PC-9 (cell line): ENCODE measurements around the gene SLC35D1. TPM values are rescaled to one million over a fixed set of nuclear protein-coding genes. Genes with fewer than 3 reads are reported as not detected.

Source experiments
- BruUV-seq: library from RNA; stranded (reverse); fragments of 400-500 nt; replicated peaks from 2 replicates; lab custom pipeline; 2021; lab: Mats Ljungman, UMichigan
- CTCF ChIA-PET: fragments of 300-600 bp; sonication (Branson Sonifier 250); formaldehyde crosslinking; loops from one replicate; lab custom pipeline; 2022; ENCODE audit warnings: antibody characterized with exemption; lab: Charles Lee
- POLR2A ChIA-PET: fragments of 300-600 bp; sonication (Branson Sonifier 250); formaldehyde crosslinking; loops from one replicate; lab custom pipeline; 2022; ENCODE audit warnings: antibody characterized with exemption; ENCODE audit not compliant: unreplicated experiment; lab: Charles Lee
- DNase-seq, 2 experiments: peaks; one replicate each; pipeline versions ENCODE4 v3.0.0 to v3.0.0-alpha.2; 2015 to 2022; ENCODE audit warnings: mixed read lengths in 1 of 2
- H2AFZ ChIP-seq: fragments of 200-600 bp; sonication (generic); 2 replicates; pipeline ENCODE4 v1.8.1; 2017; ENCODE audit warnings: antibody characterized with exemption
- H3F3A ChIP-seq: fragments of 200-600 bp; sonication (generic); 2 replicates; pipeline ENCODE4 v1.8.1; 2017; ENCODE audit warnings: antibody characterized with exemption, mild to moderate bottlenecking, low read depth; ENCODE audit not compliant: insufficient read depth
- H3K27ac ChIP-seq: fragments of 200-600 bp; sonication (generic); 2 replicates; pipeline ENCODE4 v1.6.1; 2016; ENCODE audit warnings: mixed run types
- H3K27me3 ChIP-seq: fragments of 200-600 bp; sonication (generic); 2 replicates; pipeline ENCODE4 v1.6.1; 2016; ENCODE audit warnings: low read depth, mixed run types; ENCODE audit not compliant: insufficient read depth
- H3K36me3 ChIP-seq: fragments of 200-600 bp; sonication (generic); 2 replicates; pipeline ENCODE4 v1.6.1; 2016; ENCODE audit warnings: low read depth, mixed run types
- H3K4me1 ChIP-seq: fragments of 200-600 bp; sonication (generic); replicated peaks from 2 replicates; pipeline ENCODE4 v1.6.1; 2016; ENCODE audit warnings: mixed run types; ENCODE audit not compliant: insufficient read depth
- H3K4me2 ChIP-seq: fragments of 200-600 bp; sonication (generic); 2 replicates; pipeline ENCODE4 v1.6.1; 2017; ENCODE audit warnings: mixed run types
- H3K4me3 ChIP-seq: fragments of 200-600 bp; sonication (generic); 2 replicates; pipeline ENCODE4 v1.6.1; 2016; ENCODE audit warnings: mixed run types
- H3K79me2 ChIP-seq: fragments of 200-600 bp; sonication (generic); 2 replicates; pipeline ENCODE4 v1.6.1; 2017; ENCODE audit warnings: low read depth, mixed run types
- H3K9me2 ChIP-seq: fragments of 200-600 bp; sonication (generic); 2 replicates; pipeline ENCODE4 v1.8.1; 2017; ENCODE audit warnings: mild to moderate bottlenecking; ENCODE audit not compliant: insufficient read depth
- H3K9me3 ChIP-seq: fragments of 200-600 bp; sonication (generic); 2 replicates; pipeline ENCODE4 v1.8.1; 2016; ENCODE audit warnings: low read depth; ENCODE audit not compliant: insufficient read depth
- H4K20me1 ChIP-seq: fragments of 200-600 bp; sonication (generic); 2 replicates; pipeline ENCODE4 v1.8.1; 2017; ENCODE audit not compliant: insufficient read depth
- CTCF ChIP-seq: fragments of 200-600 bp; sonication (generic); conservative IDR thresholded peaks from 2 replicates; pipeline ENCODE4 v1.6.1; 2017; ENCODE audit warnings: mixed run types, antibody characterized with exemption, mild to moderate bottlenecking, moderate library complexity
- EZH2 ChIP-seq: fragments of 200-600 bp; sonication (generic); IDR thresholded peaks from 2 replicates; pipeline ENCODE4 v1.8.0; 2017; ENCODE audit warnings: antibody characterized with exemption, low read depth
- intact Hi-C: fragments of 100-400 bp; cut with micrococcal nuclease; formaldehyde crosslinking; loops from one replicate; pipeline ENCODE4 v1.10.0; 2022; ENCODE audit not compliant: unreplicated experiment
- total RNA-seq: library from RNA; stranded (reverse); gene quantifications from 2 replicates; pipeline ENCODE4 v1.2.3, GENCODE V29; 2021

SLC35D1 gene
- total RNA-seq, 1 experiment from 2014 or later, result 2.6 TPM

DNA sequence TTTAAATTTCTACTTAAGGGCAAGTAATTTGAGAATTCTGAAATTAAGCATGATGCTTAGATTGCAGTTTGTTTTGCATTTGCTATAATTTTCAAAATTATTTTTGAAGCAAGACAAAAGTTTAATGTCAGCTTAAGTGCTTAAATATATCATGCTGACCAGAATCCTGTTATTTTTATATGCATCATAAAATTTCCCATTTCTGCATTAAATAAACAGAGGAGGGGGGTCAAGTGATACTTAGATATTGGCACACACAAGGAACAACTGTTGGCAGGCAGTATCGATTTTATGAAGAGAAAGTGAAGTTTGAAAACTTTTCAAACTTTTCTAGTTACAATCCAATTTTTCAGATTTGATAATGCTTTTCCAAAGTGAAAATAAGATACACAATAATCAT lies 68.1 kb downstream of the SLC35D1 start:
- POLR2A ChIA-PET, result no interaction called here
- no TSS peak for BruUV-seq

DNA sequence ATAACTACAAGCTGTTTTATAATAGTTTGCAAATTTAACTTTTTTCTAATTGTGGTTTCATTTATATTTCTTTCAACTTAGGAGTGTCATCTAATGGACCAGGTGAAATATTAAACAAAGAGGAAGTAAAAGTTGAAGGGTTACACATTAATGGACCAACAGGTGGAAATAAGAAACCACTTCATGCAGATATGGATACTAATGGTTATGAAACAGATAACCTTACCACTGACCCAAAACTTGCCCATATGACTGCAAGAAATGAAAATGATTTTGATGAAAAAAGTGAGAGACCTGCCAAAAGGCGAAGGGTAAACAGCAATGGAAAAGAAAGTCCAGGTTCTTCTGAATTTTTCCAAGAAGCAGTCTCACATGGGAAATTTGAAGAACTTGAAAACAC lies 69.5 kb downstream of the SLC35D1 start:
- Histone ChIP-seq H2AFZ (no peak overlapping the region), H3K27me3 (no peaks in the 10 kb centered on the region), H3K9me2 (no peaks in the 10 kb centered on the region), H3K79me2 (no peaks in the 10 kb centered on the region), H3F3A (0 out of 2 replicates have a peak, but pooled peaks cover 4% of the 10 kb centered on the region), H3K9me3 (no peaks in the 10 kb centered on the region), H3K4me3 (no peak overlapping the region), H4K20me1 (peaks cover 6% of the 10 kb centered on the region), H3K4me2 (no peak overlapping the region), H3K36me3 (peaks cover 7% of the 10 kb centered on the region; the same call in 1 of the 2 replicates), H3K27ac (no peak overlapping the region), H3K4me1 (no peaks in the 10 kb centered on the region)
- TF ChIP-seq EZH2 (no peak), CTCF (no peak)
- CTCF ChIA-PET, result no interaction called here
- POLR2A ChIA-PET, result no interaction called here
- DNase-seq, result no peak
- no TSS peak for BruUV-seq
- intact Hi-C loops, result no loop called here

More for the DNA sequence above, 68.1 kb downstream of the SLC35D1 start:
- Histone ChIP-seq H2AFZ (no peak overlapping the region), H3K9me2 (no peaks in the 10 kb centered on the region), H3K4me3 (no peak overlapping the region), H3K27ac (no peak overlapping the region), H4K20me1 (peaks cover 2% of the 10 kb centered on the region; the same call in 1 of the 2 replicates), H3K36me3 (peaks cover 7% of the 10 kb centered on the region; the same call in 1 of the 2 replicates), H3K9me3 (no peaks in the 10 kb centered on the region), H3F3A (no peaks in the 10 kb centered on the region), H3K4me1 (no peaks in the 10 kb centered on the region), H3K79me2 (no peaks in the 10 kb centered on the region), H3K4me2 (no peak overlapping the region), H3K27me3 (no peaks in the 10 kb centered on the region)
- intact Hi-C loops, result no loop called here
- no peak for DNase-seq
- TF ChIP-seq CTCF (no peak), EZH2 (no peak)
- CTCF ChIA-PET, result no interaction called here

GRCh38 chr1:66982561-66983260 lies 71.2 kb downstream of the SLC35D1 start:
- peaks cover 4% of the 10 kb centered on the region; the same call in 1 of the 2 replicates for H3F3A ChIP-seq
- H2AFZ ChIP-seq, result no peak overlapping the region
- H3K79me2 ChIP-seq, result no peaks in the 10 kb centered on the region
- H4K20me1 ChIP-seq, result peaks cover 6% of the 10 kb centered on the region; the same call in 1 of the 2 replicates
- H3K27ac ChIP-seq, result no peak overlapping the region
- H3K4me1 ChIP-seq, result no peaks in the 10 kb centered on the region
- H3K4me3 ChIP-seq, result no peak overlapping the region
- no peaks in the 10 kb centered on the region for H3K27me3 ChIP-seq
- POLR2A ChIA-PET, result no interaction called here
- H3K9me3 ChIP-seq, result no peaks in the 10 kb centered on the region
- TF ChIP-seq EZH2 (no peak), CTCF (no peak)
- no peak for DNase-seq
- intact Hi-C loops, result no loop called here
- no peaks in the 10 kb centered on the region for H3K9me2 ChIP-seq
- no TSS peak for BruUV-seq
- no peak overlapping the region for H3K4me2 ChIP-seq
- peaks cover 18% of the 10 kb centered on the region for H3K36me3 ChIP-seq
- CTCF ChIA-PET, result no interaction called here
